ENCODE results near the gene FHIT. TPM values are rescaled to one million over a fixed set of nuclear protein-coding genes. Genes with fewer than 3 reads are reported as not detected.

Gene FHIT
- polyA plus RNA-seq, 3 donors: 25.7 to 31.0 (median 25.7) TPM

DNA sequence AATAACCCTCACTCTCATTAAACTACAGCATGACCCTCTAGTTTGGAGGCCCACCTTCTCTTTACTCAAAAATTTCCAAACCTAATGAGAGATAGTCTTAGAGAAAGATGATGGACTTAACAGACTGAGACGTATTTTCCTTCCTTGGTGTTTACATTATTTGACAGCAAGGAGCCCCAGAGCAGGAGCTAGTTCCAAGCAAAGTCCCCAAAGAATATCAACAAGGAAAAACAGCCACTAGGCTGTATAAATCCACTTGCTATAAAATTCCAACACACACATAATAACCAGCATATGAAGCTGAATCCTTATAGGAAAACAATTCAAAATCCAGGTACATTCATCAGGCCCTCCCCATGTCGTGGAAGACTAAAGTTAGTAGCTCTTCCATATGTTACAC is 660.0 kb downstream of the FHIT start:
- no peak for DNase-seq (ENCODE audit: extremely low read depth in 1 of 11, low read depth in 9 of 11, low spot score in 4 of 11)

DNA sequence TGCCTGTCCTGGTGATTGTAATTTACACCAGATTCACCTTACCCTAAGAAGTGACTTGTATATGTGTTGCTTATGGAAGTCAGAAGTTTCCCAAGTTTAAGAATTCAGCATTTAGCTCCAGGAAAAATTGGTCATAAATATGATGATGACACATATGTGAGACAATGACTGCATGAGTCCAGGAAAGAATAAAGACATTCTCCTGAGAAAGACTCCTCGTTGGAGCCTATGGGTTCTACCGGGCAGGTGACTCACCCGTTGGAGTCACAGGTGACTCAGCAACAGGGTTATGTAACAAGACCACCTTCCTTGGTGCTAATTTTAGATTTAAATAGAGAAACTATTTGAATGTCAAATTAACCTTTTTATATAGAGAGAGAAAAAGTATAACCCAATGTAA is 662.4 kb downstream of the FHIT start:
- no peak for DNase-seq (ENCODE audit: extremely low read depth in 1 of 11, low read depth in 9 of 11, low spot score in 4 of 11)

DNA sequence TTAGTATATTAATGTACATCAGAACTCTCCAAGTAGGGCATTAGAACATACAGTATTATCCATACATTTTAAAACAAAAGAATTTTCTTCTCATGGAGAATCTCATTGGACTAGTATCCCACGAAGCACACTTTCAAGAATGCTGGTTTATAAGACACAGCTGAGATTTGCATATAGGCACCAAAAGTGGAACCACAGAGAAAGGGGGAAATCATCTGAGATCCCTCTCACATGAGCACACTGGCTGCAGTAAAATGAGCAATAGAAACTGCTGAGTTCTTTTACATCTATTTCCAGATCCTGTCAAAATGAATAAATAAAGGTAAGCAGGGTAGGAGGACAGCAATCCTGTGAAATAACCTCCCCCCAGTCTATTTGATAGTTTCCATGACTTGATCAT is 665.3 kb downstream of the FHIT start:
- DNase-seq (ENCODE audit: extremely low read depth in 1 of 11, low read depth in 9 of 11, low spot score in 4 of 11): no peak

DNA sequence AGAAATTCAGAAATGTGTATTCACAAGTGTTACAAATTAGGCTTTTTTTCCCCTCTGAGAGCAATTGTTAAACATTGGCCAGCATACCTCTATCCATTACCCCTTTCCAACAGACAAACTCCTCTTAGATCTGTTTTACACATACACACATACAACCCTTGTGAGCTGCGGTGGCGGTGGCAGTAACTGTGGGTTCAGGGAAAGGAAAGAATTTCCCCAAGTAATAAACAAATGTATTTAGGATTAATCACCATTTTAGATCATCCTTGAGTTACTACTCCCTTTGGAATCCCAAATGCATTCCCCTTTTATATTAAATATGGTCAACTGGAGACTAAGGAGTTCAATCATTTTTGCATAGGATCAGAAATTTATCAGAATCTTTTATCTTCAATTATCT is 667.0 kb downstream of the FHIT start:
- no peak for DNase-seq (ENCODE audit: extremely low read depth in 1 of 11, low read depth in 9 of 11, low spot score in 4 of 11)

DNA sequence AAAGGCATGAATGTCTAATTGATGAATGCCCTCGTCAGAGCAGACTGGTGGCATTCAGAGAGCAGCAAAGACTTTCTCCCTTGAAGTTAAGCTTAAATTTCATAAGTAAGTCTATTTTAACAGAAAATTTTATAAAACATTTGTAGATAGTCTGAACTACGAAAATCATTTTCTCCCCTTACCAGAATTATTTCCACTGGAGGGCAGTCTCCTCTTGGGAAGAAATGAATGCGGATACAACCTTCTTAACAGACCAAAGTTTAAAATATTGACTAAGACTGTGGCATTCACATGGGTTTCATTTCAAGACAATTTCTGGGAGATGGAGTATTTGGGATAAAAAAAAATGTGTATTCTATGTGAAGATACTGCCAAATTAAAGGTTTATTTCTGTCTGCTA is 669.0 kb downstream of the FHIT start:
- DNase-seq (ENCODE audit: extremely low read depth in 1 of 11, low read depth in 9 of 11, low spot score in 4 of 11): peak in 4 of 11 donors; percentile 10 to 24 (median 14)

DNA sequence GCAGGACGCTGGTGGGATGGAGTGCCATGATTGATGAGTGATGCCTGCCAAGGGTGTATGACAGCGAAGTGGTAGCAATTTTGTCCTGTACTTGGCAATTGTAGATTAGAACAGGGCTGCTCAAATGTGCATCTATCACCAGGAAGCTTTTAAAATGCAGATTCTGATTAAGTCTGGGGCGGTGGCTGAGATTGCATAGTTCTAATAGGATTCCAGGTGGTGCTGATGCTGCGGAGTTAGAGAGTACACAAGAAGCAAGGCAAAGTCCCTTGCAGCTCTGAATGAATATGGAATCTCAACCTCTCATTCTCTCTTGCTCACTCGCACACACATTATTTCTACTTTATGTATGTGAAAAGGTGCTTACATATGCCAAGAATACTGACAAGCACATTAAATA is 670.4 kb downstream of the FHIT start:
- DNase-seq (ENCODE audit: extremely low read depth in 1 of 11, low read depth in 9 of 11, low spot score in 4 of 11): no peak

DNA sequence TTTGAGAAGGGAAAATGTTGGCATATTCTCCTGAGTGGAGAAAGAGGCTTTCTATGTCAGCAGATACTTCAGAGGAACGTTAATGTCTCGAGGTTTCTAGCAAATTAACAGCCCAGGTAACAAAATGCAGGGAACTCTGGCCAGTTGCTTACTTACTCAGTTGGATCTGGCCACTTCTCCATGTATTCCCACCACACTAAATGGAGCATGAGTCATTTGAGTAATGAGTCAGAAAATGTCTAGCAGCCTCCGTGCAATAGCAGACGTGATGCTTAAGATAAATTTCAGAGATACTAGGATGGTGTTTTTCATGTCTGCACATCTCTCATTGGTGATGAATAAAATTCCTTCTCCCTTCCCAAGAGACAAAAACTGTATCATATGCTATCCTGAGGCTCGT is 671.5 kb downstream of the FHIT start:
- no peak for DNase-seq (ENCODE audit: extremely low read depth in 1 of 11, low read depth in 9 of 11, low spot score in 4 of 11)

DNA sequence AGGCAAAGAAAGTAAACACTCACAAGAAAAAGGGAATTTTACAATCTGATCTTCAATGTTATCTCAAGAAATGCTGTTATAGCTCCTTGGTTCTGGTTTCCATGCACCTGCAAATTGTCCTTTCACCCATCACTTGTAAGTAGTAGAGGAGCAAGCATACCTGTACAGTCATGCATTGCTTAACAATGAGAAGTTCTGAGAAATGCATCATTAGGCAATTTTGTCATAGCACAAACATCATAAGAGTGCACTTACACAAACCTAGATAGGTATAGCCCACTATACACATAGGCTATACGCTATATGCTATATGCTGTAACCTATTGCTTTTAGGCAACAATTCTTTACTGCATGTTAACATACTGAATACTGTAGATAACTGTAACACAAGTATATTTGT is 672.3 kb downstream of the FHIT start:
- no peak for DNase-seq (ENCODE audit: extremely low read depth in 1 of 11, low read depth in 9 of 11, low spot score in 4 of 11)

DNA sequence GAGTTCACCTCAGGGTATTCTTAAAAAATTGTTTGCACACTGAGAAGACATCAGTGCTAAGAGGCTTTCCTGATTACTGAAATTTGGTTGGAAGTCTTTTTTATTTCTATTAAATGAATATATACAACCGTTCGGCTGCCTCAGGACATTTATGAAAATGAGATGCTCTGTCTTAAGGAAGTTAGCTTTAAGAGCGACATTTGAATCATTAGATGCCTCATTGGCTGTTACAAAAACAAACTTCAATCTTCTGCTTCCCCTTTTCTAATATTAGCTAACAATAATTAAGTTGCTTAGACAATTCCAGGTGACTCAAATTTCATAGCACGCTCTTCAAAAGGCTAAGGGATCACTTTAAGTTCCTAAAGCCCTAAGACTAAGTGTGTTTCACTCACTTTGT is 673.7 kb downstream of the FHIT start:
- DNase-seq (ENCODE audit: extremely low read depth in 1 of 11, low read depth in 9 of 11, low spot score in 4 of 11): no peak

DNA sequence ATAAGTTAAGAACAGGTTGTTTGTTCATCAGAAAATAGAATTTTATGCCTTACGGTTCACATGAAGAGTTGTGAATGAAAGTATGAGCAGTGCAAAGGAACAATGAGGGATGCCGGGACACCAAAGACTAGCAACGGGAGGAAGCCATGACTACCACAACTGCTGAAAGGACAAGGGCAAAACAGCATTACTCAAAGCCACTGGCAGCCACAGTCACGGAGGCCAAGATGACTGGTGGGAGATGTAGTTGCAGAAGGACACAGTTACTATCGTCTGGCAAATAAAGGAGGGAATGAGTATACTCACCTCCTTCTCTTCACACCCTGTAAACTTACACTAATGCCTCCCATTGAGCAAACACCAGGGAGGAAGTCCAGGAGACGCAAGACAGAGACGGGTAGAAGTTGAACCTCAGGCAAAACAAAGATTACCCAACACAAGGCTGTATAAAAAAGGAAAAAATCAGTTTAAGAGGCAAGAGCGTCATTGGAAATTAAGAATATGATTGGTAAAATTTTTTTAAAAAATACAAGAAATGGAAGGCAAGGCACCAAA is 675.5 kb downstream of the FHIT start:
- DNase-seq (ENCODE audit: extremely low read depth in 1 of 11, low read depth in 9 of 11, low spot score in 4 of 11): no peak

DNA sequence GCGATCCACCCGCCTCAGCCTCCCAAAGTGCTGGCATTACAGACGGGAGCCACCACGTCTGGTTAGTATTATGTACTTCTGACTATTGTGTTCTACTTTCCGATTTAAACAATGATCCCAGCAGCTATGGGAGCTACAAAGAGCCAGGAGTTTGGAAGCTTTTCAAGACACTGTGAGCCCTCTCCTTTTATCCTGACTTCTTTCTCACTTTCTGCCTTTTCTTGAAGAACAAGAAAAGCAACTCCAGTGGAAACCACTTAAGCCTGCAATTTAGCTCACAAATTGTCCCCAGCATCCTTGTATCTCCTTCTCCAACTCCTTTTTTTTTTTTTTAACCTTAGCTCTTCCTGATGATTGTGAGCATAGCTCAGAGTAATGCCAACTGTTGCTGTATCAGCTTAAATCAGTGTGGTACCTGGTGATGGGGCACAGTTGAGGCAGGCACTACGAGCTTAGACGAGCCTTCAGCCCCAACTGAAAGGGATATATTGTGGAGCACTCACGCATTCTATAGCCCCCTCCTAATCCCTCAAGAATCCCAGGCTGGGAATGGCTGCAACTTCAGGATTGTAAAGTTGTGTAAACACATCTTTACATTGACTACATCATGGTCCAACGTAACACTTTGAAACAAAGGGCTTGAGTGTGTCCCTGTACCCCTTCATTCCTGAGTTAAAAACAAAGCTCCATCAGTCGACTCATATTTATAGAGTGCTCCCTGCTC is 677.0 kb downstream of the FHIT start:
- DNase-seq (ENCODE audit: extremely low read depth in 1 of 11, low read depth in 9 of 11, low spot score in 4 of 11): no peak

DNA sequence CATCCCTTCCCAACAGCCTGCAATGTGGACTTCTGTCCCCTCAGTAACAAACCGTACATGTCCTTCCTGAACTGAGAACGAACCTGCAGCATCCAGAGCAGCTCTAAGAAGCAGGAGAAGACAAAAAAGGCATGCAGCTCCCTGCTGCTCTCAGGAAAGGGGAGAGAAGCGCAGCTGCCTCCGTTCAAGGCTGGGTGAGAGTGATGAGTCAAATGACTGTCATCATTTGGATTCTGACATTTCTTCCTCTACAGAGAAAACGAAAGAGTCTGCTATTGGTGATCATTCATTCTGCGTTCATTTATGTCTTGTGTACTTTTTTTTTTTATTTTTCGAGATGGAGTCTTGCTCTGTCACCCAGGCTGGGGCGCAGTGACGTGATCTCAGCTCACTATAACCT is 677.8 kb downstream of the FHIT start:
- DNase-seq (ENCODE audit: extremely low read depth in 1 of 11, low read depth in 9 of 11, low spot score in 4 of 11): no peak

DNA sequence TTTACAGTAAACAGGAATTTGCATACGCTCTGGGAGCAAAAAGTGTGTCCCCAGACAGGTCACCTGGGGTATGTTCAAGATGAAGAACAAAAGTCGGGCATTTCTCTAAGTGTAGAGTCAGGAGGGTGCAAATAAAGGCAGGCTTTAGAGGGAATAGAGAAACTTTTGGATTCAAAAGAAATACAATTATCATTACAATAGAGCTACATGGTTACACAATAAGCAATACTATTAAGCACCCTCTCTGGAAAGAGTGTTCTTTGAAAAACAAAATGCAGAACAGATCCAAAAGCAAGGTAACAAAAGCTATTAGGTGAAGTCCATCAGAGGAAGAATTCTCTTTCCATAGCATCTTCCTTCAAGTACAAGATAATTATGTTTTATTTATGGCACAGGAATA is 679.7 kb downstream of the FHIT start:
- DNase-seq (ENCODE audit: extremely low read depth in 1 of 11, low read depth in 9 of 11, low spot score in 4 of 11): no peak

DNA sequence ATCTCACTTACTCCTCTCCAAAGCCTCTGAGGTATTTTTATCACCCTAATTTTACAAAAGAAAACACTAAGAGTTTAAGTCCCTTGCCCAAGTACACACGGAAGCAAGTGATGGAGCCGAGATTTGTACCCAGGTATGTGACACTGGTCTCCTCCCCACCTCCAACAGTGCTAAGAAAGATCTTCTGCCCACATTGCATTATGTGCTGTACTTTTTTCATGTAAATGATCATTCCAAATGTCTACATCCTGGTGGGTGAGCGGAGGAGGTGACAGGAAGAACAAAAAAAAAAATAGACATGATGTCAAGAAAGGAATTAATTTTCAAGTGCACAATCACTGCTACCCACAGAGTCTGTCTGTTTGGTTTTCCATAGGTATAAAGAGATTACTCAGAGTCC is 694.1 kb downstream of the FHIT start:
- no peak for DNase-seq (ENCODE audit: extremely low read depth in 1 of 11, low read depth in 9 of 11, low spot score in 4 of 11)

DNA sequence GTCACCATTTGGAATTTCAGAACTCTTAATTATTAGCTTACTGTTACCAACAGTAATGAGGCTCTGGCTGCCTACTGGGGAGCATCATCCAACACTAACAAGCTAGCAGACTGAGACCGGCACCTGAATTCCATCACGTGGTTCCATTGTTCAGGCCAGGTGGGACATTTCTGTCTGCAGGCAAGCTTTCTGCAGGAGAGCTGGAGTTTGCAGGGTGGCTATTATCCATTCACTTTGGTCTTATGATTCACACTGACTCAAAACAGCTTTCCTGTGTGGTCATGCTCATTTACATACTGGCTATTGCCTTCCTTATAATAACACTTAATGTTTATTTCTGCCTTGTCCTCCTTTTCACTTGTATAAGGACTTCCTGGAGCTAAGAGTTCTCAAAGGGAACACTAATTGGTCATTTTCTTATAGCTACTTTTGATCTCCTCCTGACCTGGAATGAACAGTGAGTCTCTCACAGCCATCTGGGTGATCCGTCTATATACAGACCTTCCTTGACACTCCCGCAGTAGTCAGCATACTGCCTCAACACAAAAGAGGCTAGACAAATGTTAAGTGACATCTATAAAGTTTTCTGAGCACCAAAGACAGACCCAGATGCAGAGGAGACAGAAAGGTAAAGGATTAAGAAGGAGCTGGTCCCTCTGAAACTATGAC is 695.4 kb downstream of the FHIT start:
- DNase-seq (ENCODE audit: extremely low read depth in 1 of 11, low read depth in 9 of 11, low spot score in 4 of 11): no peak

DNA sequence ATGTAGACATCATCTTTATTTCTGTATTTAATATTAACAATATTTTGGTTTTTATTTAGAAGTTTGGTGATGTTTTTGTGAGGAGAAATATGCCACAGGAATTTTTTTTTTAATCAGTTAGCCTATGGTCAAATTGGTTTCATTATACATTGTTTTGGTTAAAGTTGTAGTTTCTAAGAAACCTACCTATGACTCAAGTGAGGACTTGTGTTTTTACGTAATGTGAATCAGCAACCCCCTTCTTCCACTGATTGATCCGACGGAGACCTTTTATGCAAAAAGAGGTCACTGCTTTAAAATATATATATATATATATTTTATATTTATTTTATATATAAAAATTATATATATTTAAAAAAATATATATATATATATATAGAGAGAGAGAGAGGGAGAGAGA is 698.1 kb downstream of the FHIT start:
- DNase-seq (ENCODE audit: extremely low read depth in 1 of 11, low read depth in 9 of 11, low spot score in 4 of 11): no peak

DNA sequence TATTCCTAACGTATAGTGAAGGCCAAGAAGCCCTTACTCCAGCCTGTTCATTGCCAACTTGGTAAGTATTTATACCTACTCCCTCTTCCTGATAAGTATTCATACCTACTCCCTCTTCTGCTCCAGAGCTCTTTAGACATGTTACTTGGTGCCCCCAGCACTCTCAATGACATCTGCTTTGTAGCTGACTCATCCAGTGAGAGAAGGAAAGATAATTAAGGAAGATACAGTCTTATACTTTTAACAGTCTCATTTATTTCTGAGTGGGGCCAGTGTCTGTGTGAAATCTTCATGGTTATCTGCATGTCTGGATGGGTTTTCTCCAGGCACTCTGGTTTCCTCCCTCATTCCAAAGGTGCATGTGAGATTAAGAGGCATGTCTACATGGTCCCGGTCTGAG is 698.7 kb downstream of the FHIT start:
- no peak for DNase-seq (ENCODE audit: extremely low read depth in 1 of 11, low read depth in 9 of 11, low spot score in 4 of 11)

DNA sequence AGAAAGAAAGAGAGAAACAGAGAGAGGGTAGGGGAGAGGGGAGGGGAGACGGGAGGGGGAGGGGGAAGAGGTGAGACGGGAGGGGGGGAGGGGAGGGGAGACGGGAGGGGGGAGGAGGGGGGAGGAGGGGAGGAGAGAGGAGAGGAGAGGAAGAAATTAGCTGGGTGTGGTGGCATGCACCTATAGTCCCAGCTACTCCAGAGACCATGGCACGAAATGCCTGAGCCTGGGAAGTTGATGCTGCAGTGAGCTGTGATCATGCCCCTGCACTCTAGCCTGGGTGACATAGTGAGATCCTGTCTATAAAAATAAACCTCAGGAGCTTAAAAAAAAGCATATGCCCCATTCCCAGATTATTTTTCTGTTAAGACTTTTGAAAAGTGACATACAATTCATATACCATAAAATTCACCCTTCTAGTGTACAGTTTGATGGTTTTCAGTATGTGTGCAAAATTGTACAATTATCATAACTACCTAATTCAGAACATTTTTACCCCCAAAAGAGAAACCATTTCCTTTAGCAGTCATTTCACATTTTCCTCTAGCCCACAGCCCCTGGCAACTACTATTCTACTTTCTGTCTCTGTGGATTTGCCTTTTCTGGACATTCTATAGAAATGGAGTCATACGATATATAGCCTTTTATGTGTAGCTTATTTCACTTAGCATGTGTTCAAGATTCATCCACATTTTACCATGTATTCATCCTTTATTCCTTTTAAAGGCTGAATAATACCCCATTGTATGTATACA is 699.6 kb downstream of the FHIT start:
- DNase-seq (ENCODE audit: extremely low read depth in 1 of 11, low read depth in 9 of 11, low spot score in 4 of 11): no peak

DNA sequence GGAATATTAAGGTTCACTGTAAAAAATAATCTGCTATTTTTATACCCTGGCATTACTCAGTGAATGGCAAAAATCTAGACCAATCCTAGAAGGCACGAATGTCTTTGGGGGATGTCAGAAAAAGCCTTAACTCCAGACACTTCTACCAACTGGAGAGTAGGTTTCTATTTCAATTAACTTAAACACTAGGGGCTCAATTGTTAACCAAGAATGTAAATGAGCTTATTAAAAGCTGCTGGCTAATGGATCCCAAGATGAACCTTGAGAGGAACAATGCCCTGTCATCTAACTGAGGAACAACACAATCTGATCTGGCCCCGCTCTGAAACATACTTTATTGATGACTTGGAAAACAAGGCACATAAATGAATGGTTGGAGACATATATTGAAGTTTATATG is 701.4 kb downstream of the FHIT start:
- no peak for DNase-seq (ENCODE audit: extremely low read depth in 1 of 11, low read depth in 9 of 11, low spot score in 4 of 11)

DNA sequence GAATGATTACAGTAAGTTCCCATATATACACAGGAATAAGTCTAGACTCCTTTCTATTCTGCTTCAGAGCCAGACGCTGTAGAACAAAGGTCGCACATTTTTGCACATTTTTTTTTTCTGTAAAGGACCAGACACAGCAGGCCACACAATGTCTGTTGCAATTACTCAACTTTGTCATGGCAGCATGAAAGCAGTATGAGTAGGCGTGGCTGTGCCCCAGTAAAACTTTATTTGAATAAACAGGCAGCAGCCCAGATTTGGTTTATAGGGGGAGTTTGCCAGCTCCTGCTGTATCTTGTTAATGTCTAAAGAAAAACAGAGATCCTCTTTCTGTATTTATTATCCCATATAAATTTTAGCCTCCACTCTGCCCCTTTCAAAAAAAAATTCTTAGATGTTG is 708.3 kb downstream of the FHIT start:
- peak in 7 of 11 donors; percentile 11 to 33 (median 25) for DNase-seq (ENCODE audit: extremely low read depth in 1 of 11, low read depth in 9 of 11, low spot score in 4 of 11)
